Activated T-helper 9 cell treated with anti-CD3 and anti-CD28 coated beads, Interleukin-2, amount 50 U/mL, for 16 hours (primary cell): ENCODE results near the gene ARL2.
"Not testable (repeated sequence)": the region's sequence is repeated elsewhere in the genome, so short reads cannot be mapped to it uniquely, and the experiment has no call there.

Experiments
- DNase-seq: peaks from one replicate; pipeline ENCODE4 v3.0.0-alpha.2; 2020; ENCODE audit warnings: low read depth

Gene ARL2

DNA sequence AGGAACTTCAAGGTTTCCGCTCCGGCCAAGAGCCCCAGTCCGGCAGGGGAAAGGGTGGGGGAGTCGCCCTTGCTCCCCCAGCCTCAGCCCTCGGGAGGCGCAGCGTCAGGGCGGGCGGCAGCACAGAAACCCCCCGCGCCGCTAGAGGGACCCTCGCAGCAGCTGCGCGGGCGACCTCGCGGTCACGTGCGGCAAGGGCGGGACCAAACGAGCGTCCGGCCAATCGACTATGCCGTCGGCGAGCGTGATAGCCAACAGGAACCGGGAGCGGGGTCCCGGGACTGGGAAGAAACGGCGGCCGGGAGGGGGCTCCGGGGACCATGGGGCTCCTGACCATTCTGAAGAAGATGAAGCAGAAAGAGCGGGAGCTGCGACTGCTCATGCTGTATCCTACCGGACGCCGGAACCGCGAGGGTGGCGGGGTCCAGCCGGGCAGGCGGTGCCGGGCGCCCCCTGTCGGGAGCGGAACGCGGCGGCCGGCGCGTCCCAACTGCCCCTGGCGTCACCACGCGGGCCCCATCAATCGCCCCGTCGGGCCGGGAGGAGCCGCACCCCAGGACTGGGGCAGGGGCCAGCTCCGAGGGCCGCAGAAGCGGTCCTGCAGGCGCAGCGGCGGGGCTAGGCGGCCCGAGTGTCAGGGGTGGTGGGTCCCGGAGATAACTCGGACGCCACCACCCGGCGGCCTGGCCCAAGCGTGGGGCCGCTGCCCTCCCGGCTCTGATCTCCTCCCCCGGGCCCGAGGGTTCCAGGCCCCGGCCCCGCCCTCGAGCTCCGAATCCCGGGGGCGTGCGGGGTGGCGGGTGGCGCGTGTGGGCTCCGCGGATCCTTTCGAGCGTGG, at the start of gene ARL2:
ARL2 (plus strand) TSS at position 273 of the 838 bp plus-strand sequence; CDS start at position 321, 48 bp downstream.
- peak; percentile 78 for DNase-seq

DNA sequence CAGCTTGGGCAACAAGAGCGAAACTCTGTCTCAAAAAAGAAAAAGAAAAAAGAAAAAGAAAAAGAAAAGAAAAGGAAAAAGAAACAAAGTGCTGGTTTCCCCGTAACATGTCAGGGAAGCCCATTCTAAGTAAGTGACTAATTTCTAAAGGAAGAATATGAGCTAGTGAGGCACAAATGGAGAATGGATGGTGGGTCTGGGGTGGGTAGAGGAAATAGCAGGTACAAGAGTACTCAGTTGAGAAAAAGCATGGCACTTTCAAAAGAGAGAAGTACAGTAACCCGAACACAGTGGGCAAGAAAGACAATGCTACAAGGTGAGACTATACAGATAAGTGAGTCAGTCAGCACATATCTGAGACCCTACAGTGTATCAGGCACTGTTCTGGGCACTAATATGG, 46.6 kb upstream of the ARL2 start:
- no peak for DNase-seq

DNA sequence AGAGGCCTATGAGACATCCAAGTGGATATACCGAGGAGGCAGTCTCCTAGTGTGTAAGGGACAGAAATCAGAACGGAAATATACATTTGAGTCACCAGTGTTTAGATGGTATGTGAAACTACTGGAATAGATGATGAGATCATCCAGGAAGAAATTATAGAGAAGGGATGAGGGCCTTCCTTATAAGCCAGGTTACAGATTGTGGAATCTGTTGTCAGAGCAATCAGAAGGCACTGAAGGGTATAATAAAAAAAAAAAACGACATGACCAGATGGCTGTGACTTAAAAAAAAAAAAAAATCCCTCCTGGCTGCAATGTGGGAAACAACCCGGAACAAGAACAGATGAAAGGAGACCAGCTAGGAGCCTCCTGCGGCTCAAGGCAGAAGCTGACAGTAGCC, 44.8 kb upstream of the ARL2 start:
- no peak for DNase-seq

DNA sequence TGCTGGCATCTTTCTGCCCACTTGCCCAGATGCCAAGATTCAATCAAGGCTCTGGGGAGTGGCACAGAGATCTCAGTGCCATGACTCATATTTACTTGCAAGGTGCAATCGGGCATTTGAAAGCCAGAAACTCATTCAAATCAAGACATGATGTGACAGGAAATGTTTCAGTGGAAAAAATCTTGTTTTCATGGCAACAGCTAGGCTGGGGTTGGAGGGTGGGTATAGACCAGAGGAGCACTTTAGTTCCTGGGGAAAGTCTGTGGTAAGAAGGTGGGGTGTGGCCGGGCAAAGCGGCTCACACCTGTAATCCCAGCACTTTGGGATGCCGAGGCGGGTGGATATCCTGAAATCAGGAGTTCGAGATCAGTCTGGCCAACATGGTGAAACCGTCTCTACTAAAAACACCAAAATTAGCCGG, 43.2 kb upstream of the ARL2 start:
- DNase-seq, result peak; percentile 2

DNA sequence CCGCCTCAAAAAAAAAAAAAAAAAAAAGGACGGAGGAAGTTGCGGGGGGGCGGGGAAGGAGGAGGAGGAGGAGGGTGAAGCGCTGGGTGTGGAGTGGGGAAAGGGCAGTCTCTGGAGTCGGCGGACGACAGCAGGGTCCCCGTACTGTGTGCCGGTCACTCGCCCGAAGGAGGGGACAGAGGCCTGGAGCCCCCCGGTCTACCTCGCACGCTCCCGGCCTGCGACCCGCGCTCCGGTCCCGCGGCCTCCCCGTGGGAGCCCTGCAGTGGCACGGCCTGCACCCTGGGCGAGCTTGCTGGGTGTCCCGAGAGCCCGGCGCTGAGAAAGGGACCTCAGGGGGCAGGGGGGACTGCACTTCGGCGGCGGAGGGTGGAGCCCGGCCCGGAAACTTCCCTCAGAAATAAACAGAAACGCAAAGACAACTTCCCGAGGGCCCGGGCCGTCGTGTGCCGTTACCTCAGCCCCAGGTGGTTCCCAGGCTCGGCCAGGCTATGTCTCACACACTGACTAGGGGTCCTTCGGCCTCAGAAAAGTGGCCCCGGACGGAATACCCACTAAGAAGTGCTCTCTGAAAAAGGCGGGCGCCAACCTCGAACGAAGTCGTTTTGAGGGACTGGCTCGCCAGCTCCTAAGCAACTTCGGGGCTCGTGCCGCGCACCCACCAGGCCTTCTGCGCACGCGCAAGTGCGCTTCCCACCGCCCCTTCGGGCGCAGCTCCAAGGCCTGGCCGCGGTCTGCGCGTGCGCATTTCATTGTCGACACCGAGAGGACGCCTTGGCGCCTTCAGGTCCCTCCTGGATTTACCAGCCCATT, 42.3 kb upstream of the ARL2 start, which contains the start of gene MAJIN:
MAJIN (minus strand) TSS at position 688 of the 813 bp plus-strand sequence. CDS start 12,703 bp downstream, outside the sequence.
- DNase-seq, result peak; percentile 84

DNA sequence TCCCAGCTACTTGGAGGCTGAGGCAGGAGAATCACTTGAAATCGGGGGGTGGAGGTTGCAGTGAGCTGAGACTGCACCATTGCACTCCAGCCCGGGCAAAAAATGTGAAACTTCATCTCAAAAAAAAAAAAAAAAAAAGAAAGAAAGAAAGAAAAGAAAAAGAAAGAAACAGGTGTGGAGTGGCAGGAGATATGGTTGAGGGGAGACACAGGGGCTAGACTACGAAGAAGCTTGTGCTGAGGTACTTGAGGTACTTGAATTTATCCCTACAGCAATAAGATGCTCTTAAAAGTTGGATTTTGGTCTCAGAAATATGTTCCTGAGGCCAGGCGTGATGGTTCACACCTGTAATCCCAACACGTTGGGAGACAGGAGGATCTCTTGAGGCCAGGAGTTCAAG, 39.8 kb upstream of the ARL2 start:
- DNase-seq, result no peak

DNA sequence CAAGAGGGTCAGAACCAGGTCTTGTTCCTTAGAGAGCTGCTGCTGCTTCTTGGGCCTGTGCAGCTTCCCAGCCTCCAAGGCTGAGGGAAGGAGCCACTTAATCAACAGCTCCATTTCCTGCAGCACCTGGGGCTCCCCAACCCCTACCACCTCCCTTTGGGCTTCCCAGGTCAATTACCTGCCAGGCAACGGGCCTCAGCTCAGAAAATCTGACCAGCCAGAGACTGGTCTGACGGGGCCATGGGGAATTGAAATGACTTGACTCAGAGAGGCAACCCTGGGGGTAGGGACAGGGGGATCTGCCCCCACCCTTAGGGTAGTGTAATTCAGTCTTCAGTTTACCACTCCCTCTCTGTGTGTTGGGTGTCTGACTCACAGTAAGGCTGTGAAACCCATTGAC, 37.3 kb upstream of the ARL2 start:
- DNase-seq, result no peak

DNA sequence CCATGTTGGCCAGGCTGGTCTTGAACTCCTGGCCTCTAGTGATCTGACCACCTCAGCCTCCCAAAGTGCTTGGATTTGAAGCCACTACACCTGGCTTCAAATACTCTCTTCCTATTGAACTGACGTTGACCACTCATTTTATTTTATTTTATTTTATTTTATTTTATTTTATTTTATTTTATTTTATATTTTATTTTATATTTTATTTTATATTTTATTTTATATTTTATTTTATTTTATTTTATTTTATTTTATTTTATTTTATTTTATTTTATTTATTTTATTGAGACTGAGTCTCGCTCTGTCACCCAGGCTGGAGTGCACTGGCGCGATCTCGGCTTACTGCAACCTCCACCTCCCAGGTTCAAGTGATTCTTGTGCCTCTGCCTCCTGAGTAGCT, 30.6 kb upstream of the ARL2 start:
- DNase-seq, result not testable (repeated sequence)

DNA sequence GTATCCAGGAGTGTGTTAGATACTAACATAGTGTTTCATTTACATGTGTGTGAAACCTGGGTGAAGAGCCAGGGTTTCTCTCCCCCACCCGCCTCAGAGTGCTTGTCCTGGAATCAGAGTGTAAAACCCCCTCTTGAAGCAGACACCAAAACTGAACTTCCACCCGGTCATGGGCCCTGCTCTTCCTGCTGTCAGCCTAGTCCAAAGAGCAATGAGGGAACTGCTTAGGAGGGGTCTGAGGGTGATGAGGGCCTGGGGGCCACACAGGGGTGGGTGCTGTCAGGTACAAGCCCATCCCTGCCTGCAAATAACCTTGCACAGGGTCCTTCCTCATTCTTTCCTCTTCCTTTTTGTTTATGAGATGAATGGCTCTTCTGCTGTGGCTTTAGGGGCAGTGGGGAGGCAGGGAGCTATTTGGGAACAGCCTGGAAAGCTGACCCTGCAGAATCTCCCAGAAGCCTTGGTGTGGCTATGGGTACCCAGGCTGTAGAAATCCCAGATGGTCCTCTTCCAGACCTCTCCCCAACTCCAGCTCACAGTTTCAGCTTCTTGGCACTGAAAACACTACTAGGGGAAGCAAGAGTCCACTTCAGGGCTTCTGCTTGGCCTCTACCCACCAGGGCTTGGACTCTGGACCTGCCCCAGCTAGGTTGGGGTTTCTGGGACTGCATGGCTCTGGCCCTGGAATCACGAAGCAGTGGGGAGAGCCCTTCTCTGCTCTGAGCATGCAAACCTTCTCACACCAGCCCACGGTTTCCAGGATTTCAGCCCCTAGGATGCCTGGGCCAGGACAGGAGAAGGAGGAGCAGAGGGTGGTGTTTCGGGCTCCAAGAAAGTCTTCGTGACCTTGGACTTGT, 25.7 kb upstream of the ARL2 start:
- no peak for DNase-seq

DNA sequence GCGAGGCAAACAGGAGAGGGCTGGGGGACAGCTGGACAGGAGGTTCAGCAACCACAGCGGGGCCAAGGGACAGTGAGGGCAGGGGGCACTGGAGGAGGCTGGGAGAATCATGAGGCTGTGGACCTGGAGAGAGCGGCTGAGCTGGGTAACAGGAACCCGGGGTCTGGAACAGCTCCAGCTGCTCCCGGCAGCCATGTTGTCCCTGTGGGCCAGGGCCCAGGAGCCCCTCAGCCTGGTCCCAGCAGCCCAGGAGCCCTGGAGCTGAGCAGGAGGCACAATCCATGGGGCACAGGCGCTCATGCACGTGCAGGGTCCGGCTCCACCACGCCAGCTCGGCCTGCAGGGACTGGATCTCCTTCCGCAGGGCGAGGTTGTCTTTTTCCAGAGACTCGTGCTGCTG, 24.5 kb upstream of the ARL2 start:
- DNase-seq, result no peak

DNA sequence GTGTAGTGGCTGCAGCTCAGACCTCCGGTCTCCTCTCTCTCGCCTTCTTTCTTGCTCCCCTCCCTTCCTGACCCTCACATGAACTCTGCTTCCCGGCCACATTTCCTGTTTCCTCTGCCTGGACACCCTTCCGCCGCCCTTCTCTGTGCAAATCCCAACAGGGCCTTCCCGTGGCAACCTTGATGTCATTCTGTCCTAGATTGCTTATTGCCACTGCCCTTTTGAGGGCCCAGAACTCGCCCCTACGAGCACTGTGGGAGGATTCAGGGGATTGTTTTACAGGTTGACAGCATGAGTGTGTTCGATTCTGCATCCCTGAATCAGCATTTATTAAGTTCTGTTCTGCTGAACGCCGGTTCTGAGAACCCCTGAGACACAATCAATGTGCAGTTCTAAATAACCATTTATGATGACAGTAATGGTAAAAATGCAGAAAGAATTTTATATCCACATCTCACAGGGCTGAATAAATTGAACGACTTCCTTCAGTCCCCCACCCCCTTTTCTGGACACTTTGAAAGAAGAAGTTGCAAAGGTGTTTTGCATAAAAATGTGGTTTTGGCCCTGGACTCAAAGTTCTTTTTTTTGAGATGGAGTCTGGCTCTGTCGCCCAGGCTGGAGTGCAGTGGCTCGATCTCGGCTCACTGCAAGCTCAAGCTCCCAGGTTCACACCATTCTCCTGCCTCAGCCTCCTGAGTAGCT, 23.6 kb upstream of the ARL2 start:
- DNase-seq, result no peak

DNA sequence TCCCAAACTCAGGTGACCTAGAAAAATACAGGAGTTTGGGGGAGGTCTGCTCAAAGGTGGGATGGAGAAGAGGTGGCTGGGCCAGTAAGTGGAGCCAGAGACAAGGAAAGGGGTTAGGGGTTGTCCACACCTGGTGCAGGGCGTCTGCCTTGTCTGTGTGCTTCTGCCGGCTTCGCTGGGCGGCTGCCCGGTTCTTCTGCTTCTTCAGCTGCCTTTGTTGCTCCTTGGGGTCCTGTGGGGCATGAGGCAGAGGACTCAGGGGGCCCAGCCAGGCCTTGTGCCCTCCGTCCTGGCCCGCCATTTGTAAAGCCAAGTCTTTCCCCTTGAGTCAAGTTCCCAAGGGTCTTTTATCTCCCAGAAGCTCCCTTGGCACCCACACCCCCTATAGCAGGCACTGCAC, 19.6 kb upstream of the ARL2 start:
- no peak for DNase-seq

DNA sequence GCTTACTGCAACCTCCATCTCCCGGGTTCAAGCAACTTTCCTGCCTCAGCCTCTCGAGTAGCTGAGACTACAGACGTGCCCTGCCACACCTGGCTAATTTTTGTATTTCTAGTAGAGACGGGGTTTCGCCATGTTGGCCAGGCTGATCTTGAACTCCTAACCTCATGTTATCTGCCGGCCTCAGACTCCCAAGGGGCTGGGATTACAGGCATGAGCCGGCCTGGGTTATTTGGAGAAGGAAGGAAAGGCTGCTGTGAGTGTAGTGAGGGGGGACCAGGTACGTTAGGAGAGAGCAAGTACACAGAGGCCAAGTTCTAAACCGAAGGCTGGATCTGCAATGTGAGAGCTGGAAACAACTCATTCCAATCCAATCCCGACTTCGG, 17.6 kb upstream of the ARL2 start:
- DNase-seq, result no peak

DNA sequence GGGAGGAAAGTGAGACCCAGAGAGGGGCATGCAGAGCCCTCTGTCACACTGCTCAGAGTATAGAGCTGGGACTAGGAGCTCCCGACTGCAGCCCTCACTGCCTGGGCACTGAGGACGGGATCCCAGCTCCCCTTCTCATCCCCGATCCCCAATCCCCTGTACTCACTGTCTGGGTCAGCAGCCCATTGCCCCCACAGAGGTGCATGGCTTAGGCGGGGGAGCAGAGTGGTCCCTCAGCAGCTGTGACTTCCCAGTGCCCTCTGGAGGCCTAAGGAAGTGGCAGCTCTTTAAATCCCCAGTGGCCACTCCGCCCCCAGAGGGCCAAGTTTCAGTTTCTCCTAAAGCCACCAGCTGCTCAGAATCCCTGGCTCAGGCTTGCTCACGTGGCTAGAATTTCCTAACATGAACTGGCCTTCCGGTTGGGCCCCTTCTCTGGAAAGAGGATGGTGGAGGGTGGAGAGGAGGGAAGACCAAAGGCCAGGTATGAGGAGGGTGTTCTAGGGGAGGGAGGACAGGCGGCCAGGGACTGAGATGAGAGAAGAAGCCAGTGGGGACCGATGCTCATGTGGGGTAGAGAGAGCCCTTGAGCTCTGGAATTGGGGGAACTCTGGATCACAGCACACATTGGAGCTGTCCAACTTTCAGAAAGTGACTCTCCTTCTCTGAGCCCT, 17.1 kb upstream of the ARL2 start, which contains the start of gene BATF2:
BATF2 (minus strand) TSS at position 262 of the 671 bp plus-strand sequence; CDS start at position 205, 57 bp downstream.
- no peak for DNase-seq

DNA sequence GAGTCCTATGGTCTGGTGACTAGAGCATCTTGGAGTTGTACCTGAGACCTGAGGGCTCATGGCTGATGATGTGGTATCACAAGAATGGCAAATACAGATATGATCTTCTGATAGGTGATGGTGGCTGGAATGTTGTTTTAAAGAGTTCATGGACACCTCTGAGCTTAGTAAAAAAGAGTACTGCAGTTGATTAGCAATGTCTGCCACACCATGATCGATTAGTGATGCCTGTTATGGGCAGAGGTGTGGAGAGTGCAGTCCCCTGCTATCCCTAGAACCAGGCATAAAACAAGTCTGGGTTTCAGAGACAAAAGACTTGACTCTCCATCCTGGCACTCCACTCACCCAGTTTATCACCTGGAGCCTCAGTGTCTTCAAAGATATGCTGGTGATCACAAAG, 15.8 kb upstream of the ARL2 start:
- DNase-seq, result no peak

DNA sequence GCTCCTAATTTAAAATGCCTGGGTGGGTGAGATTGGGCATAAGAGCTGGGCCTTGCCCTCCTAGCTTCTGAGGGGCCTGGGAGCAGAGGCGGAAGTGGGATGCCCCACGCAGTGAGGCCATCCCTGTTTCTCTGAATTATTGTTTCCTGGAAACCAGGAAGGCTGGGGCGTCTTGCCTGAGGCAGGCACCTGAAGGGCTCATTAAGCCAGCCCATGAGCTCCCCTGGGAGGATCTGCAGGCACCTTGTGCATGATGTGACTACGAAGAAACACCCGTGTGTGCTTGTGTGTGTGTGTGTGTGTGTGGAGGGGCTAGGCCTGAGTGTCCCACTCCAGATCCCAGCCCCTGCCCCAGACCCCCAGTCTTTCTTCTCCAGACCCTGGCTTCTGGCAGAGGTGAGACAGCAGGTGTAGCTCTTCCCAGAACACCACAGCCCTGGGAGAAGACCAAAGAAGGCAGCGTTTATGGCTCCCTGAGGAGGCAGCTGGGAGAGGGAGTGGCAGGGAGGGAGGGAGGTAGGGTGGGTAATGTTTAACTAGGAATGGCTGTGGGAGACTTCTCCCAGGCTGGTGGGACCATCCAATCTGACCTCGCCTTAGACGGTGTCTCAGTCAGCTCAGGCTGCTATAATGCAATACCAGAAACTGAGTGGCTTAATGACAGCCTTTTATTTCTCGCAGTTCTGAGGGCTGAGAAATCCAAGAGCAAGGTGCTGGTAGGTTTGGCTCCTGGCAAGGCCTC, 15.1 kb upstream of the ARL2 start:
- no peak for DNase-seq

DNA sequence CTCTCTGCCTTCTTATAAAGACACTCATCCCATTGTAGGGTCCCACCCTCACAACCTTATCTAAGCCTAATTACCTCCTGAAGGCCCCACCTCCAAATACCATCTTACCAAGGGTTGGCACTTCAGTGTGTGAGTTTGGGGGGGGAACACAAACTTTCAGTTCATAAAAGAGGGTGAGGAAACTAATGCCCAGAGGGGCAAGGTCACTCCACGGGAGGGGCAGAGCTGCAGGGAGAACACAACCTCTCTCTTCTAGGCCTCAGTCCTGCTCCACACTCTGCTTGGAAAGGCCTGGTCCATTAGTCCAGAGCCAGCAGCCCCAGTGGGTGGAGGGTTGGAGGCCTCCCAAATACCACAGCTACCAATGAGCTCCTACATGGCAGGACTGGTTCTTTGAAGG, 14.5 kb upstream of the ARL2 start:
- no peak for DNase-seq

DNA sequence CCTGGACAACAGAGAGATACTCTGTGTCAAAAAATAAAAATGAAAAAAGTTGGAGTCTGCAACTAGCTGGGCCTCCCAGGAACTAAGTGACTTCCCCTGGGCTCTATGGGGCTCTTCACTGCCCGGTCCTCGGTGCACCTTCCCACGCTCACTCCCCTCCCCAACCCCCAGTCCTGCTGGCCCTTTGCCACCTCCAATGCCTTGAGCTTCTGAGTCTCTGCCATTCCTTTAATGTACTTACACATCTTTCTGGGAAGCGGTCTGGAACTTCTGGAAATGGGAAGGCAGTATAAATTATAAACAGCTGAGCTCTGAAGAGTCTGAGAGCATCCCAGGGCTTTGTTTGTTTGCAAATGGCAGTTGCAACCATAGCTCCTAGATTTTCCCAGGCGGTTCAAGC, 11.3 kb upstream of the ARL2 start:
- no peak for DNase-seq

DNA sequence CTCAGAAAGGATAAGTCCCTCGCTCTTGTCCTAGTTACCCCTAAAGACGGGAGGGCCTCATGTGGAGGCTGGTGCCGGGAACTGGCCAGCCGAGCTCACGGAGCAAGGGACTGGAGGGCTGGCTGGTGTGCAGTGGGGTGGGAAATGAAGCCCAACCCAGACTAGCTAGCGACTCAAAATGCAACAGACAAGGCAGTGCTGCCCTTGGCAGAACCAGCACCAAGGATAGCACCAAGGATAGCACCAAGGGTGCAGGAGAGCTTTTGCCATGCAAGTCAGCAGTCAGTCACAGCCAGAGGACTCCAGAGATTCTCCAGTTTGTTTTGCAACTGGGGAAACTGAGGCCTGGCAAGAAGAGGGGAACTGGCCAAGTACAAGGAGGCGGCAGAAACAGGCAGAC, 10.7 kb upstream of the ARL2 start:
- DNase-seq, result no peak

DNA sequence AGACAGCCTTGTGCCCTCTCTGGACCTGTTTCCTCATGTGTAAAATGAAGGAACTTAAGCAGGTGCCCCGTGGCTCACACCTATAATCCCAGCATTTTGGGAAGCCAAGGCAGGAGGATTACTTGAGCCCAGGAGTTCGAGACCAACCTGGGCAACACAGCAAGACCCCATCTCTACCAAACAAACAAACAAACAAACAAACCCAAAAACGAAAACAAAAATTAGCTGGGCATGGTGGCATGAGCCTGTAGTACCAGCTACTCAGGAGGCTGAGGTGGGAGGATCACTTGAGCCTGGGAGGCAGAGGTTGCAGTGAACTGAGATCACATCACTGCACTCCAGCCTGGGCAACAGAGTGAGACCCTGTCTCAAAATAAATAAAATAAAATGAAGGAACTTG, 10.0 kb upstream of the ARL2 start:
- DNase-seq, result not testable (repeated sequence)
